ENCODE data around the gene MACROD2.
"Not testable (repeated sequence)": the region's sequence is repeated elsewhere in the genome, so short reads cannot be mapped to it uniquely, and the experiment has no call there.

MACROD2 gene

DNA sequence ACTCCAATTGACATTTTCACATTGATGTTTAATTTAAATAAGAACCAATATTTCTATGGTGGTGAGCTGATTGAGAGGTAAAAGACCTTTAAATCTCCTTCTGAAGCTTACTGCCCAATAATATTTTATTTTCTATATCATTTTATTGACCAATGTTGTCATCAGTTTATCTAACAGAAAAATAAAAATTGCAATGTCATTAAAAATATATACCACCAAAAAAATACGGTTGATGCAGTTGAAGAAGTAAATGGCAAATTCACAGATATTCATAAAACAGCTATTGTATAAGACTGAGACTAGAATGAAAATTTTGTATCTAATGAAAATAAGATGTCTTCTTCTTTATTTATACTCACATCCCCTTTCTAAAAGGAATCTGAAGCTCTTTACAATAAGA, 1375.1 kb downstream of the MACROD2 start:
- H3K27ac ChIP-seq = no peak overlapping the region
- TF ChIP-seq, protein P1, sequence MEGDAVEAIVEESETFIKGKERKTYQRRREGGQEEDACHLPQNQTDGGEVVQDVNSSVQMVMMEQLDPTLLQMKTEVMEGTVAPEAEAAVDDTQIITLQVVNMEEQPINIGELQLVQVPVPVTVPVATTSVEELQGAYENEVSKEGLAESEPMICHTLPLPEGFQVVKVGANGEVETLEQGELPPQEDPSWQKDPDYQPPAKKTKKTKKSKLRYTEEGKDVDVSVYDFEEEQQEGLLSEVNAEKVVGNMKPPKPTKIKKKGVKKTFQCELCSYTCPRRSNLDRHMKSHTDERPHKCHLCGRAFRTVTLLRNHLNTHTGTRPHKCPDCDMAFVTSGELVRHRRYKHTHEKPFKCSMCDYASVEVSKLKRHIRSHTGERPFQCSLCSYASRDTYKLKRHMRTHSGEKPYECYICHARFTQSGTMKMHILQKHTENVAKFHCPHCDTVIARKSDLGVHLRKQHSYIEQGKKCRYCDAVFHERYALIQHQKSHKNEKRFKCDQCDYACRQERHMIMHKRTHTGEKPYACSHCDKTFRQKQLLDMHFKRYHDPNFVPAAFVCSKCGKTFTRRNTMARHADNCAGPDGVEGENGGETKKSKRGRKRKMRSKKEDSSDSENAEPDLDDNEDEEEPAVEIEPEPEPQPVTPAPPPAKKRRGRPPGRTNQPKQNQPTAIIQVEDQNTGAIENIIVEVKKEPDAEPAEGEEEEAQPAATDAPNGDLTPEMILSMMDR (IDR thresholded peaks at IDR 0.05) = no peak

DNA sequence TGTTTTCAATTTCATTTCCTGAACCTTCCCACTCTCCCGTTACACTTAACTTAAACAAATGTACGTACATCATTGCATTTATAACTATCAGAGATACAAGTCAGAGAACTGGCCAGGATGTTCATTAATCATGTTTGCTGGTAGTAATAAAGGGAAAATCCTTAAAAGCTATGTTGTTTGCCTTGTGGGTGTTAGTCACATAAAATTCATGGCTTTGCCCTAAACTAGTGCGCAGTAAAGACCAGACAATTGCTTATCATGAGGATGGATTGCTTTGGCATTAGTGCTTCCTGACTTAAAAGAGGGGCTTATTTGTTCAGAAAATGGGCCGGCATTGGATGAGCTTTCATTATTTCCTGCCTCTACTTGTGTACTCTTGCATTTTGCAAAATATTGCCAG, 1379.4 kb downstream of the MACROD2 start:
- H3K27ac ChIP-seq = no peak overlapping the region
- TF ChIP-seq, protein P1 (IDR thresholded peaks at IDR 0.05) = no peak
- no peak for TF ChIP-seq ZFX (IDR thresholded peaks at IDR 0.05; ENCODE audit: borderline replicate concordance)

GRCh38 chr20:15375836-15376235, 1380.5 kb downstream of the MACROD2 start:
- no peak for TF ChIP-seq ZFX (IDR thresholded peaks at IDR 0.05; ENCODE audit: borderline replicate concordance)
- TF ChIP-seq, protein P1 (IDR thresholded peaks at IDR 0.05) = no peak

DNA sequence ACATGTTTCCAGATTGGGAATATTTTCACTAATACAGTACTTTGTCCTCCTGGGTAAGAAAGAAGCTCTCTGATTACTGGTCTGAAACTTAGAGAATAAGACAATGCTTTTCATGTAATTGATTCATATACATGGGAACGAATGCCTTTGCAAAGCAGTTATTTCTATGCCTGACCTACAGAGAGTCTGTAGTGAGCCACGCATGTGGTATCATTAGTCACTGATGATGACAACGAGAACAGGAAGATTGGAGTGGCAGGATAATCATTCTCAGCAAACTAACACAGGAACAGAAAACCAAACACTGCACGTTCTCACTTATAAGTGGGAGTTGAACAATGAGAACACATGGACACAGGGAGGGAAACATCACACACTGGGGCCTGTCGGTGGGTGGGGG, 1382.3 kb downstream of the MACROD2 start:
- not testable (repeated sequence) for H3K27ac ChIP-seq

More at GRCh38 chr20:15375836-15376235, 1380.5 kb downstream of the MACROD2 start:
- H3K27ac ChIP-seq = no peak overlapping the region

DNA sequence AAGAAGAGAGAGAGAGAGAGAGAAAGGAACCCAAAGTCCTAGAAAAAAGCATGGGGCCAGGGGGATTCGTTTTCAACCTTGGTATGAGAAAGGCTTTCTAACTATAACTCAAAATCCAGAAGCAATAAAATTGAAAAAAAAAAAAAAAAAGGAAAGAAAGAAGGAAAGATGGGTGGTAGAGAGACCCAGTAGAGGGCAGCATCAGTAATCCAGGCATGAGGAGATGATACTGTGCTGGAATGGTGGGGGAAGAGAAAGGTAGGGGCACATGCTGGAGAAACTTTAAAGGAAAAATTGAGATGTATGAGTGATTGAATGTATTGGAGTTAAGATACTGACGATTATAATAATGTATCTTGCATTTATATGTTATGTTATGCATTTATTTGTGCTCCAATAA, 1382.8 kb downstream of the MACROD2 start:
- TF ChIP-seq, protein P1 (IDR thresholded peaks at IDR 0.05) = peak; percentile 50
- TF ChIP-seq ZFX (IDR thresholded peaks at IDR 0.05; ENCODE audit: borderline replicate concordance) = no peak
- H3K27ac ChIP-seq = no peak overlapping the region

- H3K27ac ChIP-seq = no peak overlapping the region
- TF ChIP-seq, protein P1 (IDR thresholded peaks at IDR 0.05) = no peak
- no peak for TF ChIP-seq ZFX (IDR thresholded peaks at IDR 0.05; ENCODE audit: borderline replicate concordance)
Measured at GRCh38 chr20:15379681-15380296, 1384.5 kb downstream of the MACROD2 start.

- TF ChIP-seq, protein P1 (IDR thresholded peaks at IDR 0.05) = no peak
- no peak for TF ChIP-seq ZFX (IDR thresholded peaks at IDR 0.05; ENCODE audit: borderline replicate concordance)
- no peak overlapping the region for H3K27ac ChIP-seq
Measured at GRCh38 chr20:15380770-15381169, 1385.5 kb downstream of the MACROD2 start.

GRCh38 chr20:15387228-15387627, 1391.9 kb downstream of the MACROD2 start:
- TF ChIP-seq, protein P1 (IDR thresholded peaks at IDR 0.05) = no peak
- TF ChIP-seq ZFX (IDR thresholded peaks at IDR 0.05; ENCODE audit: borderline replicate concordance) = no peak
- H3K27ac ChIP-seq = no peak overlapping the region
